T-cell (primary cell): ENCODE data around the gene VARS1. TPM values are rescaled to one million over a fixed set of nuclear protein-coding genes. Genes with fewer than 3 reads are reported as not detected.
A peak's percentile ranks its signal among the peaks of the same experiment; 100 is the strongest.

Experiments
- ATAC-seq, 4 experiments: fragments of 200-7000 bp in 3 of 4; fragments of 150-1000 bp in 1 of 4; cut with Tn5 transposase; replicated peaks in 1 of 4; 1 replicate in 3 of 4; 2 replicates in 1 of 4; pipeline ENCODE4 v1.10.0; 2021; ENCODE audit warnings: moderate library complexity in 3 of 4, mild to moderate bottlenecking in 2 of 4, moderate number of reproducible peaks in 1 of 4
- CTCF ChIA-PET, 2 donors: fragments of 300-600 bp; sonication (Branson Sonifier 250); formaldehyde crosslinking; loops; one replicate each; lab custom pipeline; 2022; ENCODE audit warnings: antibody characterized with exemption in 2 of 2; lab: Charles Lee
- POLR2A ChIA-PET, 2 donors: fragments of 300-600 bp; sonication (Branson Sonifier 250); formaldehyde crosslinking; loops; one replicate each; lab custom pipeline; 2022; ENCODE audit warnings: antibody characterized with exemption in 2 of 2; lab: Charles Lee
- DNase-seq, 35 experiments: peaks; one replicate each; pipeline versions ENCODE4 v3.0.0 to v3.0.0-alpha.2; 2013 to 2023
- H3K27ac ChIP-seq: one replicate; pipeline ENCODE4 v1.5.1; 2013; ENCODE audit warnings: low read length
- H3K27me3 ChIP-seq, 2 experiments: replicated peaks in 1 of 2; 1 replicate in 1 of 2; 2 replicates in 1 of 2; pipeline versions ENCODE4 v1.6.1 to v1.7.0; 2013; ENCODE audit warnings: low read length in 1 of 2, mixed read lengths in 1 of 2; ENCODE audit not compliant: control insufficient read depth in 2 of 2, insufficient read depth in 2 of 2; ENCODE audit errors: extremely low read depth in 1 of 2
- H3K36me3 ChIP-seq, 2 donors: 1 replicate in 1 of 2; 2 replicates in 1 of 2; pipeline versions ENCODE4 v1.6.1 to v1.7.0; 2013; ENCODE audit warnings: low read length in 1 of 2; ENCODE audit not compliant: control insufficient read depth in 2 of 2, insufficient read depth in 1 of 2; ENCODE audit errors: extremely low read depth in 1 of 2
- H3K4me1 ChIP-seq, 2 experiments: 1 replicate in 1 of 2; 2 replicates in 1 of 2; pipeline versions ENCODE4 v1.6.1 to v1.7.0; 2013; ENCODE audit warnings: low read length in 2 of 2, mixed read lengths in 1 of 2; ENCODE audit not compliant: insufficient read depth in 2 of 2, control insufficient read depth in 1 of 2; ENCODE audit errors: extremely low read depth in 1 of 2
- H3K4me3 ChIP-seq, 2 donors: 1 replicate in 1 of 2; 2 replicates in 1 of 2; pipeline versions ENCODE4 v1.5.1 to v1.7.0; 2013; ENCODE audit warnings: mild to moderate bottlenecking in 2 of 2, low read length in 1 of 2, moderate library complexity in 1 of 2; ENCODE audit not compliant: control insufficient read depth in 1 of 2; ENCODE audit errors: extremely low read depth in 1 of 2
- H3K9me3 ChIP-seq: 2 replicates; pipeline ENCODE4 v1.7.0; 2013
- H3K27ac Mint-ChIP-seq, 2 donors: one replicate each; pipeline ENCODE4 v1.8.0; 2020 to 2021; ENCODE audit warnings: mild to moderate bottlenecking in 2 of 2, mixed read lengths in 2 of 2
- H3K27me3 Mint-ChIP-seq, 2 donors: one replicate each; pipeline ENCODE4 v1.8.0; 2021 to 2022; ENCODE audit warnings: mixed read lengths in 2 of 2
- H3K36me3 Mint-ChIP-seq: one replicate; pipeline ENCODE4 v1.8.0; 2021; ENCODE audit warnings: mixed read lengths
- H3K4me1 Mint-ChIP-seq, 3 donors: one replicate each; pipeline ENCODE4 v1.8.0; 2020 to 2022; ENCODE audit warnings: mixed read lengths in 3 of 3, mild to moderate bottlenecking in 1 of 3
- H3K4me3 Mint-ChIP-seq, 3 donors: one replicate each; pipeline ENCODE4 v1.8.0; 2020 to 2022; ENCODE audit warnings: mild to moderate bottlenecking in 3 of 3, mixed read lengths in 3 of 3, moderate library complexity in 3 of 3
- H3K9me3 Mint-ChIP-seq, 3 donors: one replicate each; pipeline ENCODE4 v1.8.0; 2020 to 2022; ENCODE audit warnings: mixed read lengths in 3 of 3
- WGBS: methylation state at CpG from one replicate; pipeline ENCODE4 v1.1.5; 2013; ENCODE audit warnings: missing lambda C conversion rate; ENCODE audit not compliant: insufficient coverage; 5-methylcytosine and 5-hydroxymethylcytosine counted together
- total RNA-seq, 35 experiments: library from RNA in 6 of 35; stranded (reverse) in 6 of 35; fragments of 120-200 nt in 1 of 35; gene quantifications; one replicate each; pipeline versions ENCODE4 v1.2.1 to v1.2.4 and lab custom pipeline; 2013 to 2026

VARS1 gene
- total RNA-seq, 5 donors from 2014 or later (not counting 1 experiment from before 2014, with no cell fraction given): 44.4 to 71.0 (median 62.5) TPM

- Histone ChIP-seq H3K27me3 (no peaks in the 10 kb centered on the region), H3K36me3 (peaks cover 5 to 44% of the 10 kb centered on the region in 2 donors), H3K27ac (peak overlapping the region; percentile 97), H3K4me1 (peaks cover 17 to 49% of the 10 kb centered on the region in 2 experiments), H3K4me3 (peak overlapping the region; percentile 46 to 97), H3K9me3 (no peaks in the 10 kb centered on the region)
- CTCF ChIA-PET: interaction anchor here (0.6 to 1.1 kb wide), 3 partner anchors 9 to 107 kb away, joined by 3 to 4 read pairs (median 3); no protein-coding TSS in a partner anchor
- Mint-ChIP-seq H3K27me3 (no peaks in the 10 kb centered on the region), H3K27ac (peak overlapping the region; percentile 98 to 100), H3K4me3 (peak overlapping the region; percentile 94 to 98 (median 98)), H3K9me3 (no peaks in the 10 kb centered on the region), H3K36me3 (peaks cover 33% of the 10 kb centered on the region), H3K4me1 (peaks cover 36 to 50% (median 44%) of the 10 kb centered on the region in 3 donors)
- no CpG with 5 or more reads among the region's 1 CpG for WGBS
- no peak for ATAC-seq
- POLR2A ChIA-PET: interaction anchor here in 1 of 2 donors (0.7 to 0.8 kb wide), 2 partner anchors 9 to 285 kb away, joined by 3 to 5 read pairs; no protein-coding TSS in a partner anchor
- no peak for DNase-seq
Observed at GRCh38 chr6:31837369-31838113, 42.0 kb upstream of the VARS1 start.

- peaks cover 5 to 44% of the 10 kb centered on the region in 2 donors for H3K36me3 ChIP-seq
- POLR2A ChIA-PET: interaction anchor here (0.6 to 0.8 kb wide), 4 partner anchors 10 to 261 kb away, joined by 3 to 6 read pairs (median 4); no protein-coding TSS in a partner anchor
- Mint-ChIP-seq H3K27me3 (no peaks in the 10 kb centered on the region), H3K9me3 (no peaks in the 10 kb centered on the region), H3K36me3 (peaks cover 33% of the 10 kb centered on the region), H3K27ac (peak overlapping the region; percentile 98 to 100), H3K4me1 (peaks cover 36 to 50% (median 44%) of the 10 kb centered on the region in 3 donors), H3K4me3 (peak overlapping the region; percentile 94 to 98 (median 98))
- ATAC-seq (no peak), DNase-seq (peak in 1 of 35 experiments; percentile 55)
- WGBS: 22% methylated on average over 6 of the region's 12 CpGs
- H3K27ac ChIP-seq: peak overlapping the region; percentile 97
- no peaks in the 10 kb centered on the region for H3K9me3 ChIP-seq
- peaks cover 17 to 49% of the 10 kb centered on the region in 2 experiments for H3K4me1 ChIP-seq
- H3K27me3 ChIP-seq: no peaks in the 10 kb centered on the region
- peak overlapping the region; percentile 97 to 98 for H3K4me3 ChIP-seq
- CTCF ChIA-PET: interaction anchor here (0.5 to 1.1 kb wide), 5 partner anchors 10 to 173 kb away, joined by 3 to 9 read pairs (median 5); no protein-coding TSS in a partner anchor
Observed at GRCh38 chr6:31836474-31837368, 41.2 kb upstream of the VARS1 start.

- peaks cover 19 to 54% of the 10 kb centered on the region in 2 experiments for H3K4me1 ChIP-seq
- ChIA-PET POLR2A (interaction anchor here (0.6 to 0.7 kb wide), 5 partner anchors 16 to 260 kb away, joined by 3 to 7 read pairs (median 4); no protein-coding TSS in a partner anchor), CTCF (interaction anchor here (0.5 to 0.7 kb wide), 3 partner anchors 13 to 173 kb away, joined by 5 to 9 read pairs (median 6); no protein-coding TSS in a partner anchor)
- no peaks in the 10 kb centered on the region for H3K9me3 ChIP-seq
- peak overlapping the region; percentile 97 for H3K27ac ChIP-seq
- Mint-ChIP-seq H3K27ac (peak overlapping the region; percentile 98 to 100), H3K9me3 (no peaks in the 10 kb centered on the region), H3K27me3 (no peaks in the 10 kb centered on the region), H3K4me3 (peak overlapping the region; percentile 94 to 98 (median 98)), H3K36me3 (peaks cover 33% of the 10 kb centered on the region), H3K4me1 (peaks cover 37 to 51% (median 46%) of the 10 kb centered on the region in 3 donors)
- DNase-seq (peak in 1 of 35 experiments; percentile 26), ATAC-seq (no peak)
- no peaks in the 10 kb centered on the region for H3K27me3 ChIP-seq
- WGBS: 0% methylated on average over 3 of the region's 14 CpGs
- peak overlapping the region; percentile 97 to 98 for H3K4me3 ChIP-seq
- peaks cover 5 to 44% of the 10 kb centered on the region in 2 donors for H3K36me3 ChIP-seq
Observed at GRCh38 chr6:31836047-31836473, 40.5 kb upstream of the VARS1 start.

- Histone ChIP-seq H3K9me3 (no peaks in the 10 kb centered on the region), H3K36me3 (peaks cover 0 to 31% of the 10 kb centered on the region in 2 donors), H3K4me3 (peak overlapping the region; percentile 97 to 98), H3K4me1 (peaks cover 27 to 64% of the 10 kb centered on the region in 2 experiments), H3K27ac (peak overlapping the region; percentile 97), H3K27me3 (no peaks in the 10 kb centered on the region)
- POLR2A ChIA-PET: interaction anchor here (0.6 to 1.4 kb wide), 6 partner anchors 8 to 96 kb away, joined by 3 to 29 read pairs (median 4); partner anchors contain the start of gene NEU1 (in 1 of the 2)
- WGBS: 0% methylated on average over 50 of the region's 59 CpGs
- CTCF ChIA-PET: interaction anchor here (0.6 to 1.0 kb wide), 4 partner anchors 28 to 255 kb away, joined by 4 to 8 read pairs (median 5); no protein-coding TSS in a partner anchor
- H3K27me3 Mint-ChIP-seq: no peaks in the 10 kb centered on the region
- peak overlapping the region; percentile 98 to 100 for H3K27ac Mint-ChIP-seq
- no peaks in the 10 kb centered on the region for H3K9me3 Mint-ChIP-seq
- peak overlapping the region; percentile 94 to 98 (median 98) for H3K4me3 Mint-ChIP-seq
- peaks cover 25% of the 10 kb centered on the region for H3K36me3 Mint-ChIP-seq
- DNase-seq: peak; percentile 59 to 87 (median 79)
- peak; percentile 77 to 79 (median 78) for ATAC-seq
- peaks cover 44 to 62% (median 60%) of the 10 kb centered on the region in 3 donors for H3K4me1 Mint-ChIP-seq
Observed at GRCh38 chr6:31834367-31835250, 39.1 kb upstream of the VARS1 start.
